22Rv1 (cell line): Measurements from ENCODE around the gene ZNF207.
"Not testable (repeated sequence)": the region's sequence is repeated elsewhere in the genome, so short reads cannot be mapped to it uniquely, and the experiment has no call there.

Experiments used
- H3K27ac ChIP-seq: fragments of 450-650 bp; 2 replicates; pipeline ENCODE4 v1.5.1; 2017
- CTCF ChIP-seq: fragments of 450-650 bp; IDR thresholded peaks from 2 replicates; pipeline ENCODE4 v1.5.1; 2017; ENCODE audit warnings: mild to moderate bottlenecking
- ZFX ChIP-seq: fragments of 450-650 bp; IDR thresholded peaks from 2 replicates; pipeline ENCODE4 v1.6.1; 2017; ENCODE audit warnings: antibody characterized with exemption, borderline replicate concordance

ZNF207 gene

GRCh38 chr17:32388613-32389459 lies 38.9 kb downstream of the ZNF207 start:
- TF ChIP-seq CTCF, result no peak
- no peak overlapping the region for H3K27ac ChIP-seq

- no peak for TF ChIP-seq ZFX
- TF ChIP-seq CTCF, result no peak
- no peak overlapping the region for H3K27ac ChIP-seq
Measured at GRCh38 chr17:32393904-32394303, 43.9 kb downstream of the ZNF207 start.

GRCh38 chr17:32396343-32396742 lies 46.4 kb downstream of the ZNF207 start:
- TF ChIP-seq CTCF, result no peak
- TF ChIP-seq ZFX, result no peak
- H3K27ac ChIP-seq, result no peak overlapping the region

- no peak overlapping the region for H3K27ac ChIP-seq
- TF ChIP-seq ZFX (no peak), CTCF (no peak)
Measured at GRCh38 chr17:32398946-32399345, 49.0 kb downstream of the ZNF207 start.

- not testable (repeated sequence) for H3K27ac ChIP-seq
Measured at GRCh38 chr17:32410085-32410484, 60.1 kb downstream of the ZNF207 start.

GRCh38 chr17:32426894-32427293 lies 76.9 kb downstream of the ZNF207 start:
- TF ChIP-seq ZFX (no peak), CTCF (no peak)

GRCh38 chr17:32429598-32429997 lies 79.6 kb downstream of the ZNF207 start:
- TF ChIP-seq CTCF (no peak), ZFX (no peak)
- no peak overlapping the region for H3K27ac ChIP-seq

More at GRCh38 chr17:32426894-32427293, 76.9 kb downstream of the ZNF207 start:
- H3K27ac ChIP-seq, result no peak overlapping the region
